ENCODE results near the gene MAGI2.

DNA sequence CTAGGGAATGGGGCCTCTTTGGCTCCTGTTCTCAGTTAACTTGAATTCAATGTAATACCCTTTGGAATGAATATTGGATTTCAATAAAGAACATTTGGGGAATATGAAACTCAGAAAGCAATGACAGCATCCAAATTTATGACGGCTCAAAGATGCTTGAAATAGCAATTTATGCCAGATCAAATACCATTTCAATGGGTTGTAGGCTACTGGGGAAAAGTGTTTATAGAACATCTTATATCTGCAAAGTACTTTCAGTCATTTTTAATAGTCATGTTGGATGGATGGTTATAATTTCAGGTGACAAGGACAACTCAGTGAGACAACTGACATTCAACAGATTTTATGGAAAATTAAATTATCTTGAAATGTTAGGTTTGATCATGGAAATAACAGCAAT, 882.2 kb downstream of the MAGI2 start:
- TF ChIP-seq, protein P1, sequence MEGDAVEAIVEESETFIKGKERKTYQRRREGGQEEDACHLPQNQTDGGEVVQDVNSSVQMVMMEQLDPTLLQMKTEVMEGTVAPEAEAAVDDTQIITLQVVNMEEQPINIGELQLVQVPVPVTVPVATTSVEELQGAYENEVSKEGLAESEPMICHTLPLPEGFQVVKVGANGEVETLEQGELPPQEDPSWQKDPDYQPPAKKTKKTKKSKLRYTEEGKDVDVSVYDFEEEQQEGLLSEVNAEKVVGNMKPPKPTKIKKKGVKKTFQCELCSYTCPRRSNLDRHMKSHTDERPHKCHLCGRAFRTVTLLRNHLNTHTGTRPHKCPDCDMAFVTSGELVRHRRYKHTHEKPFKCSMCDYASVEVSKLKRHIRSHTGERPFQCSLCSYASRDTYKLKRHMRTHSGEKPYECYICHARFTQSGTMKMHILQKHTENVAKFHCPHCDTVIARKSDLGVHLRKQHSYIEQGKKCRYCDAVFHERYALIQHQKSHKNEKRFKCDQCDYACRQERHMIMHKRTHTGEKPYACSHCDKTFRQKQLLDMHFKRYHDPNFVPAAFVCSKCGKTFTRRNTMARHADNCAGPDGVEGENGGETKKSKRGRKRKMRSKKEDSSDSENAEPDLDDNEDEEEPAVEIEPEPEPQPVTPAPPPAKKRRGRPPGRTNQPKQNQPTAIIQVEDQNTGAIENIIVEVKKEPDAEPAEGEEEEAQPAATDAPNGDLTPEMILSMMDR (conservative IDR thresholded peaks at IDR 0.05; ENCODE audit: low read length), result no peak
- no peak for TF ChIP-seq EZH2phosphoT487 (IDR thresholded peaks at IDR 0.05; ENCODE audit: borderline replicate concordance)

Data from Loucy (cell line).